ENCODE results near the gene PVRIG.
"Not testable (repeated sequence)": the region's sequence is repeated elsewhere in the genome, so short reads cannot be mapped to it uniquely, and the experiment has no call there.

PVRIG gene

GRCh38 chr7:100176096-100177044 is 43.4 kb upstream of the PVRIG start:
- H2AFZ ChIP-seq (ENCODE audit: low read depth, low read length), result no peak overlapping the region
- H2BK15ac ChIP-seq (ENCODE audit: low read depth, poor library complexity, severe bottlenecking), result no peak overlapping the region

GRCh38 chr7:100177045-100178001 is 42.4 kb upstream of the PVRIG start, which contains the start of the genes GPC2 and STAG3:
Gene GPC2 (minus strand): TSS chr7:100177381. CDS start chr7:100177199, 182 bp downstream.
Gene STAG3 (plus strand): TSS chr7:100177918. CDS start chr7:100180557, 2,639 bp downstream.
- H2BK5ac ChIP-seq (ENCODE audit: low read depth, low read length, poor library complexity, severe bottlenecking), result no peak within 1 kb of the TSS
- peaks cover 13 to 17% of the 10 kb centered on the region in 2 experiments for H3K27me3 ChIP-seq (ENCODE audit: control insufficient read depth in 1 of 2, insufficient read depth in 1 of 2, low read length in 2 of 2)
- H2BK120ac ChIP-seq (ENCODE audit: low read depth, low read length), result no peak within 1 kb of the TSS
- peak within 1 kb of the TSS; percentile 78 for H3K9ac ChIP-seq (ENCODE audit: low read length)
- H3K27ac ChIP-seq (ENCODE audit: low read length, poor library complexity, severe bottlenecking), result no peak within 1 kb of the TSS
- peak within 1 kb of the TSS; percentile 64 to 80 for H3K4me3 ChIP-seq (ENCODE audit: insufficient read depth in 1 of 2, low read depth in 1 of 2, low read length in 2 of 2)
- H3K4me1 ChIP-seq (ENCODE audit: control insufficient read depth, insufficient read depth, low read depth, low read length), result peaks cover 7% of the 10 kb centered on the region
- peak within 1 kb of the TSS; percentile 5 for H4K8ac ChIP-seq (ENCODE audit: low read length)
- peak within 1 kb of the TSS in 1 of 2 experiments; percentile 19 for H3K4ac ChIP-seq (ENCODE audit: low read depth in 1 of 2, low read length in 2 of 2)
- H3K36me3 ChIP-seq (ENCODE audit: control insufficient read depth in 1 of 2, insufficient read depth in 2 of 2, low read depth in 1 of 2, low read length in 2 of 2), result peaks cover 0 to 16% of the 10 kb centered on the region in 2 experiments
- H4K91ac ChIP-seq (ENCODE audit: low read length), result no peak within 1 kb of the TSS
- DNase-seq, result peak; percentile 96
- peak within 1 kb of the TSS; percentile 64 for H3K4me2 ChIP-seq (ENCODE audit: low read length, poor library complexity, severe bottlenecking)
- WGBS, result 20% methylated on average over 78 of the region's 78 CpGs
- H3K79me1 ChIP-seq (replicated peaks; ENCODE audit: low read length, poor library complexity, severe bottlenecking), result peaks cover 4% of the 10 kb centered on the region
- no peaks in the 10 kb centered on the region for H3K9me3 ChIP-seq (ENCODE audit: control insufficient read depth, low read length)
- H3K18ac ChIP-seq (ENCODE audit: low read depth in 1 of 2, low read length in 2 of 2), result peak within 1 kb of the TSS; percentile 23 to 40
- no peak within 1 kb of the TSS for H3K14ac ChIP-seq (ENCODE audit: low read length in 2 of 2)
- peak within 1 kb of the TSS; percentile 80 for H2AFZ ChIP-seq (ENCODE audit: low read depth, low read length)
- no peak within 1 kb of the TSS for H2AK5ac ChIP-seq (ENCODE audit: low read length, severe bottlenecking)
- H2BK15ac ChIP-seq (ENCODE audit: low read depth, poor library complexity, severe bottlenecking), result peak within 1 kb of the TSS; percentile 94
- H3K23ac ChIP-seq (ENCODE audit: low read length in 2 of 2), result no peak within 1 kb of the TSS
- H2BK12ac ChIP-seq (ENCODE audit: low read length in 2 of 2), result no peak within 1 kb of the TSS

More at GRCh38 chr7:100176096-100177044, 43.4 kb upstream of the PVRIG start:
- Histone ChIP-seq H3K4ac (ENCODE audit: low read depth in 1 of 2, low read length in 2 of 2) (peak overlapping the region in 1 of 2 experiments; percentile 19), H2AK5ac (ENCODE audit: low read length, severe bottlenecking) (no peak overlapping the region), H3K9me3 (ENCODE audit: control insufficient read depth, low read length) (no peaks in the 10 kb centered on the region), H3K27me3 (ENCODE audit: control insufficient read depth in 1 of 2, insufficient read depth in 1 of 2, low read length in 2 of 2) (peaks cover 17 to 23% of the 10 kb centered on the region in 2 experiments), H3K23ac (ENCODE audit: low read length in 2 of 2) (no peak overlapping the region), H3K27ac (ENCODE audit: low read length, poor library complexity, severe bottlenecking) (no peak overlapping the region), H2BK120ac (ENCODE audit: low read depth, low read length) (no peak overlapping the region), H3K14ac (ENCODE audit: low read length in 2 of 2) (no peak overlapping the region), H3K9ac (ENCODE audit: low read length) (peak overlapping the region; percentile 78), H3K18ac (ENCODE audit: low read depth in 1 of 2, low read length in 2 of 2) (no peak overlapping the region), H3K36me3 (ENCODE audit: control insufficient read depth in 1 of 2, insufficient read depth in 2 of 2, low read depth in 1 of 2, low read length in 2 of 2) (peaks cover 0 to 16% of the 10 kb centered on the region in 2 experiments), H3K4me3 (ENCODE audit: insufficient read depth in 1 of 2, low read depth in 1 of 2, low read length in 2 of 2) (peak overlapping the region; percentile 64 to 80), H3K4me1 (ENCODE audit: control insufficient read depth, insufficient read depth, low read depth, low read length) (peaks cover 13% of the 10 kb centered on the region), H4K91ac (ENCODE audit: low read length) (no peak overlapping the region), H4K8ac (ENCODE audit: low read length) (no peak overlapping the region), H2BK5ac (ENCODE audit: low read depth, low read length, poor library complexity, severe bottlenecking) (no peak overlapping the region), H3K4me2 (ENCODE audit: low read length, poor library complexity, severe bottlenecking) (peak overlapping the region; percentile 64), H3K79me1 (replicated peaks; ENCODE audit: low read length, poor library complexity, severe bottlenecking) (peaks cover 4% of the 10 kb centered on the region), H2BK12ac (ENCODE audit: low read length in 2 of 2) (no peak overlapping the region)
- no peak for DNase-seq
- WGBS, result 56% methylated on average over 11 of the region's 14 CpGs

- not testable (repeated sequence) for H3K9ac ChIP-seq (ENCODE audit: low read length); H2AK5ac ChIP-seq (ENCODE audit: low read length, severe bottlenecking); H3K9me3 ChIP-seq (ENCODE audit: control insufficient read depth, low read length); H2BK120ac ChIP-seq (ENCODE audit: low read depth, low read length); H2BK15ac ChIP-seq (ENCODE audit: low read depth, poor library complexity, severe bottlenecking); H3K4me1 ChIP-seq (ENCODE audit: control insufficient read depth, insufficient read depth, low read depth, low read length); H3K14ac ChIP-seq (ENCODE audit: low read length in 2 of 2); H4K91ac ChIP-seq (ENCODE audit: low read length); H2AFZ ChIP-seq (ENCODE audit: low read depth, low read length); H3K18ac ChIP-seq (ENCODE audit: low read depth in 1 of 2, low read length in 2 of 2); H3K4ac ChIP-seq (ENCODE audit: low read depth in 1 of 2, low read length in 2 of 2); H3K4me2 ChIP-seq (ENCODE audit: low read length, poor library complexity, severe bottlenecking); H2BK12ac ChIP-seq (ENCODE audit: low read length in 2 of 2); H2BK5ac ChIP-seq (ENCODE audit: low read depth, low read length, poor library complexity, severe bottlenecking); DNase-seq; H3K4me3 ChIP-seq (ENCODE audit: insufficient read depth in 1 of 2, low read depth in 1 of 2, low read length in 2 of 2); H4K8ac ChIP-seq (ENCODE audit: low read length); H3K27ac ChIP-seq (ENCODE audit: low read length, poor library complexity, severe bottlenecking); H3K79me1 ChIP-seq (replicated peaks; ENCODE audit: low read length, poor library complexity, severe bottlenecking); H3K23ac ChIP-seq (ENCODE audit: low read length in 2 of 2); H3K36me3 ChIP-seq (ENCODE audit: control insufficient read depth in 1 of 2, insufficient read depth in 2 of 2, low read depth in 1 of 2, low read length in 2 of 2)
- WGBS, result 100% methylated on average over 3 of the region's 3 CpGs
- peaks cover 13% of the 10 kb centered on the region in 2 experiments for H3K27me3 ChIP-seq (ENCODE audit: control insufficient read depth in 1 of 2, insufficient read depth in 1 of 2, low read length in 2 of 2)
Measured at GRCh38 chr7:100180084-100180483, 39.7 kb upstream of the PVRIG start.

Measured in mesenchymal stem cell (in vitro differentiated cells and primary cell).